NCI-H1694 (cell line): ENCODE data around the gene SEZ6.

Experiments used
- DNase-seq: peaks from one replicate; lab custom pipeline; 2025; lab: John Stamatoyannopoulos, UW

The SEZ6 gene

GRCh38 chr17:29034510-29034909 is 28.7 kb upstream of the SEZ6 start:
- no peak for DNase-seq

GRCh38 chr17:29032857-29033197 is 27.0 kb upstream of the SEZ6 start:
- no peak for DNase-seq

GRCh38 chr17:29032013-29032856 is 26.4 kb upstream of the SEZ6 start:
- DNase-seq = no peak

- DNase-seq = no peak
Measured at GRCh38 chr17:29031488-29031887, 25.7 kb upstream of the SEZ6 start.

- DNase-seq = no peak
Measured at GRCh38 chr17:29024316-29024952, 18.6 kb upstream of the SEZ6 start.

- peak; percentile 56 for DNase-seq
Measured at GRCh38 chr17:29022074-29022473, 16.2 kb upstream of the SEZ6 start.

- no peak for DNase-seq
Measured at GRCh38 chr17:29021226-29021625, 15.4 kb upstream of the SEZ6 start.

GRCh38 chr17:29020576-29020975 is 14.7 kb upstream of the SEZ6 start:
- no peak for DNase-seq

GRCh38 chr17:29019475-29020181 is 13.8 kb upstream of the SEZ6 start:
- no peak for DNase-seq

- no peak for DNase-seq
Measured at GRCh38 chr17:29018788-29019474, 13.1 kb upstream of the SEZ6 start.

GRCh38 chr17:29016345-29017210 is 10.7 kb upstream of the SEZ6 start:
- DNase-seq = no peak

- no peak for DNase-seq
Measured at GRCh38 chr17:29014716-29015115, 8.9 kb upstream of the SEZ6 start.

GRCh38 chr17:29012535-29012934 is 6.7 kb upstream of the SEZ6 start:
- no peak for DNase-seq

- no peak for DNase-seq
Measured at GRCh38 chr17:29010586-29010985, 4.8 kb upstream of the SEZ6 start.

GRCh38 chr17:29010129-29010528 is 4.3 kb upstream of the SEZ6 start:
- no peak for DNase-seq

GRCh38 chr17:29008591-29008990 is 2.8 kb upstream of the SEZ6 start:
- DNase-seq = no peak

- no peak for DNase-seq
Measured at GRCh38 chr17:29007860-29008455, 2.1 kb upstream of the SEZ6 start.

GRCh38 chr17:29007456-29007855 is 1.6 kb upstream of the SEZ6 start:
- DNase-seq = no peak

- no peak for DNase-seq
Measured at GRCh38 chr17:29004081-29004692, 1.6 kb downstream of the SEZ6 start.

GRCh38 chr17:29003289-29003688 is 2.5 kb downstream of the SEZ6 start:
- DNase-seq = no peak

GRCh38 chr17:29002811-29003210 is 3.0 kb downstream of the SEZ6 start:
- no peak for DNase-seq
